Renal cortical epithelial cell (primary cell): Measurements from ENCODE around the gene MTMR10. TPM values are rescaled to one million over a fixed set of nuclear protein-coding genes. Genes with fewer than 3 reads are reported as not detected.
A peak's percentile ranks its signal among the peaks of the same experiment; 100 is the strongest.

ENCODE experiments used
- DNase-seq: peaks from one replicate; pipeline ENCODE4 v3.0.0-alpha.2; 2011; ENCODE audit warnings: low read depth
- total RNA-seq: library from RNA; depleted of rRNA; stranded (reverse); fragments of >200 nt; gene quantifications from 2 replicates; pipeline ENCODE4 v1.2.3, GENCODE V29; 2014

The MTMR10 gene
- total RNA-seq, 1 donor from 2014 or later = 96.4 TPM

DNA sequence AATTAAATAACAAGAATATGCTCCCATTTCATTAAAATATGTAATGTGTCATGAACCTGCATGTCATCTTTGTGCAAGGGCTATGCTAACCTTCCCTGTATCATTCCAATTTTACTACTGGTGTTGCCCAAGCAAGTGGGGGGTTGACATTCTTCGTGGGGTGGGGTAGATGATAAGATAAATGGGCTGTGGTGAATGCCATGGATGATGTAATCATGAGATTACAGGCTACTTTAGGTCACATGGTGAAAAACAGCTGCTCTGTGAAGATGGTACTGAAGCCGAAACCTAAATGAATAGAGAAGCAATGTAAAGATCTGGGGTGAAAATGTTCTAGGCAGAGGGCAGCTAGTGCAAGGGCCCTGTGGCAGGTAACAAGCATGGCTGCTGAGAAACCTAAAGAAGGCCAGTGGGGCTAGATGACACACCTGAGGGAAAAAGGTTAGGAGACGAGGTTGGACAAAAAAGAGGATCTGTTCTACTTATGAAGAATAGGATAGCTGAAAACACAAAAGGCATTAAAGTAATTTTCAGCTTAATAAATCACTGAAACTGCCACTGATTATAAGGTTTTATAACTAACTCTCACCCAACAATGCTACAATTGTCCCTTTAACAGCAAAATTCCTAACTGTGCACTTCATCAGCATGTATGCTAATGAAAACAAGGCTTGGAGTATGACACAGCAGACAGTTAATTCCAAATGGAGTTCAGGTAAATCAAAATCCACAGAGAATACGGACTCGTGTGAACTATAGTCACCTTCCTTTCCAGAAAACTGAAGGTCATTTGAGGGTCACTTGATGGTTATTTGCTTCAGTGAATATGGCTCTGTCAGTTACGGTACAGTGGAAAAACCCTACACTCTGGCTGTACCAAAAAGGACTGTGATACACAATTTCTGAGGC is 35.0 kb downstream of the MTMR10 start:
- peak; percentile 25 for DNase-seq

DNA sequence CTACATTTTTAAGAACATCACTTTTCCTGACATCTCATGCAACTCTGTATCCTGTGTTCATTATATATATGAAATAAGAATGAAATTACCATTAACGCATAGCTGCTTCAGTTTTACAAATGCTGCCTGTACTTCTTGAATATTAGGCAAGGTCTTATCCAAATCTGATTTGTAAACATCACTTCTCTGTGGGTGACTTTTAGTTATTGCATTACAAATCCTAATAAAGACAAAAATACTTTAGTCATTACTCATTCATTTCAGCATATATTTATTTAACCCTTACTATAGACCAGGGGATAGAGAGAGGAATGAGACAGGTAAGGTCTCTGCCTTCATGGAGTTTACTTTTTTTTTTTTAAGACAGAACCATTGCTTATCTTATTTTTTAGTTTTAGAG is 36.8 kb downstream of the MTMR10 start:
- DNase-seq = no peak

- peak; percentile 68 for DNase-seq
Observed at GRCh38 chr15:30953731-30954378, 37.6 kb downstream of the MTMR10 start.

DNA sequence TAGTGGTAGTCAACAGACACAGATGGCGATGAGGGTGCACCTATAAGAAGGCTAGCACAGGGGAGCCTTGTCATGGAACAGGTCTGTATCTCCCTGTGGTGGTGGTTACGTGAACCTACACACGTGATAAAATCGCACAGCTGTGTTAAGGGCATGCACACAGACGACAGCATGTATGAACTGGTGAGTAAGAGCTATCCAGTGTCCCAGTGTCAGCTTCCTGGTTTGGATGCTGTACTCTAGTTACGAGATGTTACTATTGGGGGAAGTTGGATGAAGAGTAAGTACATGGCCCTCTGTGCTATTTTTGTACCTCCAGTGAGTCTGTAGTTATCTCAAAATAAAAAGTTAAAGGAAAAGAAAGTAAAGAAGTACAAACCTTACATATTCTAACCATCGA is 38.2 kb downstream of the MTMR10 start:
- no peak for DNase-seq

DNA sequence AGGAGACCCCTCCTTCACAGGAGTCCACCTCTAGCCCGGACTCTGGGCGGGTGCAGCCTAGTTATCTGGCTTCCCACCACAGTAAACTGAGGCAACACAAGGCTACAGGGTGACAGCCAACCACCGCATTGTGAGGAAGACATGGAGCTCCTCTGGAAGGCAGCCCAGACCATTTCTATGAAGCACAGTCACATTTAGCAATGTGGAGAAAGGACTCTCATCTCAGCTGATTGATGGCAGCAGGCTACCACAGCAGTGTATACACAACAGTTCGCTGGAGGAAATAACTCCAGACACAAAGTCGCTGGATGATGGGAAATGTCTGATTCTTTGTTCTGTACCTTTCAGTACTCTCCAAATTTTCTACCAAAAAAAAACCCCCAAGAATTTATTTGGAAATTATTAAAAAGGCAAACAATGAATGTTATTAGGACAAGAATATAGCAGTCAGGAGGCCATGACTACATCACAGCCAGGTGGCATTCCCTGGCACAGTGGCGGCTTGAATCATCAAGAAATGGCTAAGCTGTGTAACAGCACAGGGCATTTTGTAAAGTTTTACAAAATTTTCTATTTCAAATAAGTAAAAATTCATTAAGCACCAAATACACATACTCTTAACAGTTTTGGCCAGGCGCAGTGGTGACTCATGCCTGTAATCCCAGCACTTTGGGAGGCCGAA is 47.6 kb downstream of the MTMR10 start:
- no peak for DNase-seq

DNA sequence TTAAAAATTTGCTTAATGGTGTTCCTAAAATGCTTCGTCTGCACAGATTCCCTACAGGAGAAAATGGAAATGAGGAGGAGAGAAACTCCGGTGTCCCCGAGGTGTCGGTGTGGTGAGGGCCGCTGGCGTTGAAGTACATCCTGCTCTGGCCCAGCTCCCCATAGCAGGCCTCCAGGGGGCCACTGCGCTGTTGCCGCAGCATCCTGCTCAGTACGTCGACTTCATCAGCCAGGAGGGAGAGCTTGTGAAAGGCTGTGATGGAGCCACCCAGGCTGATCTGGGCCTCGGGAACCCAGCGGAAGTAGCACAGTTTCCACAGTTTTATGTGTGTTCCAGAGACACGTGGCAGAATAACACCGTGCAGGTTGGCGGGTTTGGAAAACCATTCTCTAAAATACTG is 49.9 kb downstream of the MTMR10 start:
- no peak for DNase-seq

DNA sequence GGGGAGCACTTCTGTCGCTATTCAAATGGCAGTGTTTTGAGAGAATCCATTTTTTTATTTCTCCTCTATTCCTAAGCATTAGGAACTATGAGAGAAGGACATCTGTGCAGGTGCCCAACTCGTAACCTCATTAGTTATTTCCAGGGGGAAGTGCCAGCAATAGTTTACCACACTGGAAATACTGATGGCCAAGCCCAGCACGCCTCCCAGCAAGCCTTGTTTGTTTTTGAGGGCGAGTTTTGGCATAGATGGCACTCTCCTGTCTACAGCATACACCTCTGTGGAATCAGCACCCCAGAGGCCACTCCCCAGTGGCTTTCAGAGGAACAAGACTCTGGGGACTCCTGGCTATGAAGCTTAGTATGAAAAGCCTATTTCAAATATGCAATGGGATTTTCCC is 51.1 kb downstream of the MTMR10 start:
- no peak for DNase-seq

DNA sequence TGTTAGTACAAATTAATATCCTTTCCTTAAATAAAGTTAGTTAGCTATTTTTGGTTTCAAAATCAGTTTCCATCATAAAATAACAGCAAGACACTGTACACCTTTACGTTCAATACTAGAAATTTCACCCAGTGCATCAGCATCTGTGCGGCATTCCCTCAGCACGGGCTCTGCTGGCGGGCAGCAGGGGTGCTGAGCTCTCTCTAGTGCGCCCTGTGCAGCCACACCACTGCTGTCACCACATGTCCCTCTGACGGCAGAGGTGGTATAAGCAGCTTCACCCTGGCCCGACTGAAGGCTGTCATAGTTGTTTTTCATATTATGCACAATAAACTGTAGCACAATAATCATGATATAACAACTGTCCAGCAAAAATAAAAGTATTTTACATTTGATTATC is 52.3 kb downstream of the MTMR10 start:
- no peak for DNase-seq

- no peak for DNase-seq
Observed at GRCh38 chr15:30933293-30933692, 58.1 kb downstream of the MTMR10 start.

- no peak for DNase-seq
Observed at GRCh38 chr15:30930422-30930821, 61.0 kb downstream of the MTMR10 start.

GRCh38 chr15:30929982-30930381 is 61.4 kb downstream of the MTMR10 start:
- no peak for DNase-seq

- no peak for DNase-seq
Observed at GRCh38 chr15:30929064-30929669, 62.3 kb downstream of the MTMR10 start.

GRCh38 chr15:30928076-30928475 is 63.4 kb downstream of the MTMR10 start:
- no peak for DNase-seq

DNA sequence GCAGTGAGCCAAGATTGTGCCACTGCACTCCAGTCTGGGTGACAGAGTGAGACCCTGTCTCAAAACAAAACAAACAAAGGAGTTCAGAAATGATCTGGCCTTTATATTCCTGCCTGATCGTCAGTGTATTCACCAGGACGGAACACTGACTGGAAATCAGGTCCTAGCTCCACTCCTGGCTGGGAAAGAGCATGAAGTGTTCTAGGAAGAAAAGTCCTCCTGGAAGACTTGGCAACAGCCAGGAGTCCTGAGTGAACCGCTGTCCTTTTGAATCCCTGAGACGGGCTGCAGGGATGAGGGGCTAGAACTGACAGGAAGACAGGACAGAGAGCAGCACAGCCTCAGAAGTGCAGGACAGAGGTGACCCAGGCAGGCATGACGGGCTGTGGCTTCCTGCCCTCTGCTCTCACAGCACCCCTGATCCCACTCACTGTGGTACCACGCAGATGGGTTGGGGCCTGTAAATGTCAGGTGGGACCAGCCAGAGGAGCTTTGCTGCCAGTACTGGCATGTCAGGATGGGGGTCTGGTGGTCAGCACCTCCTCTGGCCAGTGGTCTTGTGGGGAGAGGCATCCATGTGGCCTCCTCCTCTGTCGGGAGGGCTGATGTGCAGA is 64.2 kb downstream of the MTMR10 start:
- DNase-seq = no peak

GRCh38 chr15:30926161-30926560 is 65.3 kb downstream of the MTMR10 start:
- no peak for DNase-seq

- no peak for DNase-seq
Observed at GRCh38 chr15:30925686-30926085, 65.7 kb downstream of the MTMR10 start.

- DNase-seq = peak; percentile 90
Observed at GRCh38 chr15:30924353-30924752, 67.1 kb downstream of the MTMR10 start.

DNA sequence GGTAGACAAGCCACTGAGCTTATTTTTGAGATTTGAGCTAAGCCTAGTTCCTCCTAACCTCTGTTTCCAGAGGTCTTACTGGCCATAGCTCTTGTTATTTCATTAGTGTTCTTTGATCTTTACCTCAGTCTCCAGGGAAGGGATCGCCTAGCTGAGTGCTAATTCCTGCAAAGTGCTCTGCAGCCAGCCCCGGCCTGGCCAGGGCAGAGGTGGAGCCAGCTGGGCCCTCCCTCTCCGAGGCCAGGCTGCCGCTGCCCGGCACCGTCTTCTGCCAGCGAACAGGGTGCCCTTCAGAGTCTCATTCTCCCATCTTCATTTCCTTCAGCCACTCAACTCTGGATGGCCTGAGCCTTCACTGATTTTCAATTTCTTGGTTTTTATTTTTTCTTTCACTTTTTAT is 68.0 kb downstream of the MTMR10 start:
- no peak for DNase-seq

DNA sequence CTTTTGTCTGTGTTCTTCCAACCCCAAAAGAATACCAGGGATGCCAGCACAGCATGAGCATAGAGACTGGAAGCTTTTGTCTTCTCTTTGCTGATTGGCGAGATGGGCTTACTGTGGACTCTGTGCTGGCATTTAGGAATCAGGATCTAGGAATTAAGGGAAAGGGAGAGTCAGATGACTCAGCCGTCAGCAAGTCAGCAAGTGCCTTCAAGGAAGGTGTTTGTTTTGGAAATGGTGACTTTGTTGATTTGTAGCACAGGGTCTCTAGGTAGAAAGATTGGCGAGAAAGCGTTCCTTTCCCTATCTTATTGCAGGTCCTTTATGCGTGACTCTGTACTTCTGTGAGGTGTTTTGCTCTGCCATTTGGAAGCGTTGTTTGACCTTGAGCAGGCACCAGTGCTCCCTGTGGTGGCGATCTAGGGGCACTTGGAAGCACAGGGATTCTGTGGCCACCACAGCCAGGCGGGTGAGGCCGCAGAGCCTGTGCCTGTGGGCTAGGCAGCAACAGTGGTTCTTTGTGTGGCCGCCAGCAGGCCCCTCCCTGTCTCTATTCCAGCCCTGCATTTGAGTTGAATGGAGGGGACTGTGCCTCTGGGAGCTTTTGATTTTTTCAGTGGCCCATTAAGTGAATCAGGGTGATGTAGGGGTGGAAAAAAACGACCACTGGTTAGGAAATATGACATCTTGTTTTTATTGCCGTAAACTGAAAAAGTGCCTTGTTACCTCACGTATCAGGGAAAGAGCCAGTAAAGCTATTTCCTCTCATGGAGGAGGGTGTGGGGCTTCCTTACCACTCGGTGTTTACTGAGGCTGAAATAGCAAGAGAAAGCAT is 68.7 kb downstream of the MTMR10 start:
- peak; percentile 94 for DNase-seq

- peak; percentile 84 for DNase-seq
Observed at GRCh38 chr15:30921781-30922479, 69.5 kb downstream of the MTMR10 start.
